Upper lobe of right lung (tissue), 1 donor: ENCODE results near the gene ARHGEF28. TPM values are rescaled to one million over a fixed set of nuclear protein-coding genes. Genes with fewer than 3 reads are reported as not detected.

Experiments
- ATAC-seq: fragments of 200-7000 bp; cut with Tn5 transposase; one replicate; pipeline ENCODE4 v1.9.1; 2020; ENCODE audit warnings: mild to moderate bottlenecking, moderate library complexity
- DNase-seq: peaks from one replicate; pipeline ENCODE4 v3.0.0-alpha.2; 2020
- H3K27ac ChIP-seq: fragments of 200-600 bp; one replicate; pipeline ENCODE4 v1.8.0; 2022
- H3K27me3 ChIP-seq: fragments of 200-600 bp; one replicate; pipeline ENCODE4 v1.8.0; 2022; ENCODE audit warnings: mild to moderate bottlenecking
- H3K36me3 ChIP-seq: fragments of 200-600 bp; one replicate; pipeline ENCODE4 v1.8.0; 2022
- H3K4me1 ChIP-seq: fragments of 200-600 bp; one replicate; pipeline ENCODE4 v1.8.0; 2022
- H3K4me3 ChIP-seq: fragments of 200-600 bp; one replicate; pipeline ENCODE4 v1.8.0; 2022; ENCODE audit warnings: mild to moderate bottlenecking
- H3K9me3 ChIP-seq: fragments of 200-600 bp; one replicate; pipeline ENCODE4 v1.8.0; 2022
- intact Hi-C: fragments of 100-400 bp; cut with DNase I; formaldehyde crosslinking; loops from one replicate; pipeline ENCODE4 v1.11.0; 2022
- total RNA-seq: library from RNA; stranded (reverse); fragmentation: NEBNext Ultra II Directional; extraction: Animal tissue kit (Norgen Biotek cat#: 25700); gene quantifications from one replicate; pipeline ENCODE4 v1.2.1, GENCODE V29; 2021
- TF ChIP-seq, protein P1 (sequence below): fragments of 200-600 bp; IDR thresholded peaks from one replicate; pipeline ENCODE4 v1.8.0; 2022; ENCODE audit warnings: antibody characterized with exemption
- donor health status: DM: no; HTN: yes; CAD: no; lungs with severe emphysema.

Gene ARHGEF28
- total RNA-seq, 1 donor from 2014 or later = 22.3 TPM

GRCh38 chr5:73944581-73944980, 318.6 kb downstream of the ARHGEF28 start:
- H3K4me1 ChIP-seq = no peaks in the 10 kb centered on the region
- H3K4me3 ChIP-seq = no peak overlapping the region
- no peaks in the 10 kb centered on the region for H3K9me3 ChIP-seq
- ATAC-seq (no peak), DNase-seq (no peak)
- TF ChIP-seq, protein P1, sequence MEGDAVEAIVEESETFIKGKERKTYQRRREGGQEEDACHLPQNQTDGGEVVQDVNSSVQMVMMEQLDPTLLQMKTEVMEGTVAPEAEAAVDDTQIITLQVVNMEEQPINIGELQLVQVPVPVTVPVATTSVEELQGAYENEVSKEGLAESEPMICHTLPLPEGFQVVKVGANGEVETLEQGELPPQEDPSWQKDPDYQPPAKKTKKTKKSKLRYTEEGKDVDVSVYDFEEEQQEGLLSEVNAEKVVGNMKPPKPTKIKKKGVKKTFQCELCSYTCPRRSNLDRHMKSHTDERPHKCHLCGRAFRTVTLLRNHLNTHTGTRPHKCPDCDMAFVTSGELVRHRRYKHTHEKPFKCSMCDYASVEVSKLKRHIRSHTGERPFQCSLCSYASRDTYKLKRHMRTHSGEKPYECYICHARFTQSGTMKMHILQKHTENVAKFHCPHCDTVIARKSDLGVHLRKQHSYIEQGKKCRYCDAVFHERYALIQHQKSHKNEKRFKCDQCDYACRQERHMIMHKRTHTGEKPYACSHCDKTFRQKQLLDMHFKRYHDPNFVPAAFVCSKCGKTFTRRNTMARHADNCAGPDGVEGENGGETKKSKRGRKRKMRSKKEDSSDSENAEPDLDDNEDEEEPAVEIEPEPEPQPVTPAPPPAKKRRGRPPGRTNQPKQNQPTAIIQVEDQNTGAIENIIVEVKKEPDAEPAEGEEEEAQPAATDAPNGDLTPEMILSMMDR = no peak
- H3K27me3 ChIP-seq = no peaks in the 10 kb centered on the region
- no peaks in the 10 kb centered on the region for H3K36me3 ChIP-seq
- H3K27ac ChIP-seq = no peak overlapping the region
- intact Hi-C loops = no loop called here

- ATAC-seq = peak; percentile 40
Observed at GRCh38 chr5:73945505-73945904, 319.5 kb downstream of the ARHGEF28 start.

DNA sequence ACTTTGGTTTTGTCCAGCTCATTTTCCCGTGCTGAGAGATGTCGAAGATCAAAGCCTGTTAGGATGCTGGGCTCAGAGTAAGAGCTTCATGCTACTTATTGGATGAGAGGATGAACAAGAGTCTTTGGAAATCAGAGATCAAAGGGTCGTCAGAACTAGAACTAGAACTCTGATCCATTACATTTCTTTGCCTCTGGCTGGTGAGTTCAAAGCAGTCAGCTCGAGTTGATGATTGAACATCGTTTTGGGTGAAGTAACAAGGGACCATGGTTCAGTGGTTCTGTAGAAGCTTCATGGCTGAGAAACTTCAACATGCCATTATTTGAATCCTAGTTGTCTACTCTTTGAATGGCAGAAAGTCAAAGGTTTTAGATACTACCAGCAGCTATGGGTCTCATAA, 320.3 kb downstream of the ARHGEF28 start:
- Histone ChIP-seq H3K36me3 (no peaks in the 10 kb centered on the region), H3K4me3 (no peak overlapping the region), H3K27ac (no peak overlapping the region), H3K4me1 (no peaks in the 10 kb centered on the region), H3K27me3 (no peaks in the 10 kb centered on the region), H3K9me3 (no peaks in the 10 kb centered on the region)
- TF ChIP-seq, protein P1 = no peak
- ATAC-seq = no peak
- DNase-seq = no peak
- intact Hi-C loops = no loop called here

More at GRCh38 chr5:73945505-73945904, 319.5 kb downstream of the ARHGEF28 start:
- intact Hi-C loops = no loop called here
- H3K4me1 ChIP-seq = no peaks in the 10 kb centered on the region
- TF ChIP-seq, protein P1 = peak; percentile 25
- no peaks in the 10 kb centered on the region for H3K9me3 ChIP-seq
- DNase-seq = no peak
- H3K27ac ChIP-seq = no peak overlapping the region
- no peak overlapping the region for H3K4me3 ChIP-seq
- no peaks in the 10 kb centered on the region for H3K36me3 ChIP-seq
- H3K27me3 ChIP-seq = no peaks in the 10 kb centered on the region

DNA sequence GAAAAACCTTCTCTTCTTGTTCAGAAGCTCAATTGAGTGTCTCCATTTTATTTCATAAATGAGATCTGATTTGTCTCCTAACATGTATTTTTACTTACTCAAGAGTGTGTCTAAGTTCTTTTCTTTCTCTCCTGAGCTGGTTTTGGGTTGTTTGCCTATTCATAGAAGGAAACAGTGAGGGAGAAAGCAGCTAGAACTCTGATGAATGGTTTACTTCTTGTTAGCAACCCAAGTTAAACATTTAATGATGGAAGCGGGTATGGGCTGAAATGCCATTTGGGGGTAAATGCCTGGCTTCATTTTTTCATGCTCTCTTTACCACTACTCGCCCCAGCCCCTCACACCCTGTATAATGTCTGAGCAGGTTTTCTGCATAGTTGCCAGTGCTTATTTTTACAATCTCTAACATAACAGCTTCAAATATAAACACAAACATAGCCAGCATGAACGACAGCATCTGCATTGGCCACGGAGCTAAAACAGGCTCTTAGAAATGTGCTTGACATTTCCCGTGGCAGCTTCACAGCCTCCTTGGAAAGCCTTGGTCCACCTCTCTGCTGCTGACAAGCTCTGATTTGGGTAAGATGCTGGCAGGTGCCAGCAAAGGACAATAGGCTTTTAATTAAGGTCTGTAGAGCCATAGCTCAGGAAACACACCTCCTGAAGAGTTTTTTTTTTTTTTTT, 321.1 kb downstream of the ARHGEF28 start:
- Histone ChIP-seq H3K36me3 (no peaks in the 10 kb centered on the region), H3K4me3 (no peak overlapping the region), H3K9me3 (no peaks in the 10 kb centered on the region), H3K27me3 (no peaks in the 10 kb centered on the region), H3K27ac (no peak overlapping the region), H3K4me1 (no peaks in the 10 kb centered on the region)
- DNase-seq (no peak), ATAC-seq (no peak)
- TF ChIP-seq, protein P1 = no peak
- intact Hi-C loops = no loop called here

DNA sequence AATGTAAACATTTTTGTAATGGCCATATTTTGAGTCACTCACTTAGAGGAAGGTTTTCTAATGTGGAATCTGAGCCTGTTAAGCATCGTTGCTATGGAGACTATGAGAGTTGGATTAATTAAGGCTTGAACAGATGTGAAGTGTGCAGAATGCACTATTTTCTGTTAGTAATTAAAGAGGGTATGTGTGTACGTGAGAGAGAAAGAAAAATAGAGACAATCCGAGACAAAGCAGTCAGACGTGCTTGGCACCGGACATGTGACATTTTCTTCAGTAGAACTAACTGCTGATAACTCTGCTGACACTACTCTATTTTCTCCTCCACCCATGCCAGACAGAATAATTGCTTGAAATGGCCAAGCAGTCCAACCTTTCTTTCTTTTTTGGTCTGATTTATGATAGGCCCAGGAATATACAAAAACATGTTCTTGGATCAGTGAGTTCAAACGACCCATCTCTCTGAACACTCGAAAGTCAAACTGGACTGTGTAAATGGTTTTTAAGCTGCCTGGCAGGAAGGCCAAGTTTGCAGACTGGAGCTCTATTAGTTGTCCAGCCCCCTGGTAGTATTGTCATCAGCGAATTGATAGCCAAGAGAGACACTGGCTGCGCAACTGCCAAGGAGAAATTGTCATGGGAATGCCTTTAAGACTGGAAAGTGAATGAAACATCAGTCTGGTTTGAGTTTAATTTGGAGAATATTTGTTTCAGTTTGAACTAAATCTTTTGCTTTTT, 322.1 kb downstream of the ARHGEF28 start:
- H3K36me3 ChIP-seq = no peaks in the 10 kb centered on the region
- H3K9me3 ChIP-seq = no peaks in the 10 kb centered on the region
- H3K4me3 ChIP-seq = no peak overlapping the region
- no peak overlapping the region for H3K27ac ChIP-seq
- DNase-seq (no peak), ATAC-seq (no peak)
- intact Hi-C loops = no loop called here
- H3K27me3 ChIP-seq = no peaks in the 10 kb centered on the region
- TF ChIP-seq, protein P1 = no peak
- H3K4me1 ChIP-seq = no peaks in the 10 kb centered on the region
